Gastroesophageal sphincter (tissue), 3 donors: ENCODE data around the gene SPTLC3.
A peak's percentile ranks its signal among the peaks of the same experiment; 100 is the strongest.

Experiments
- CTCF ChIP-seq, 4 experiments: fragments of 200-600 bp in 2 of 4; fragments of 450-650 bp in 2 of 4; sonication (generic) in 1 of 4; IDR thresholded peaks; one replicate each; pipeline ENCODE4 v1.5.1; 2017 to 2019; ENCODE audit warnings: antibody characterized with exemption in 4 of 4, mild to moderate bottlenecking in 2 of 4, moderate library complexity in 2 of 4
- POLR2A ChIP-seq, 2 donors: fragments of 450-650 bp; IDR thresholded peaks; one replicate each; pipeline ENCODE4 v1.6.1; 2017; ENCODE audit warnings: antibody characterized with exemption in 2 of 2, mild to moderate bottlenecking in 2 of 2, moderate library complexity in 1 of 2
- POLR2AphosphoS5 ChIP-seq: sonication (generic); formaldehyde crosslinking; IDR thresholded peaks from one replicate; pipeline ENCODE4 v1.6.1; 2017; ENCODE audit warnings: antibody characterized with exemption

- TF ChIP-seq CTCF (IDR thresholded peaks at IDR 0.05) (no peak), POLR2A (IDR thresholded peaks at IDR 0.05) (no peak), POLR2AphosphoS5 (peak; percentile 52)
Observed at GRCh38 chr20:13029687-13030375, 21.1 kb downstream of the SPTLC3 start.
